Choroid plexus epithelial cell (primary cell): ENCODE data around the gene PPAT.
A peak's percentile ranks its signal among the peaks of the same experiment; 100 is the strongest.

Source experiments
- DNase-seq: peaks from one replicate; pipeline ENCODE4 v3.0.0-alpha.2; 2010; ENCODE audit warnings: low read depth
- H3K4me3 ChIP-seq: 2 replicates; pipeline ENCODE4 v1.5.1; 2011; ENCODE audit warnings: low read depth, mild to moderate bottlenecking, control low read depth, low read length, moderate library complexity
- CTCF ChIP-seq: conservative IDR thresholded peaks from 2 replicates; pipeline ENCODE4 v1.5.1; 2011; ENCODE audit warnings: low read depth, mild to moderate bottlenecking, control low read depth, inconsistent platforms, low read length, moderate library complexity

The PPAT gene

DNA sequence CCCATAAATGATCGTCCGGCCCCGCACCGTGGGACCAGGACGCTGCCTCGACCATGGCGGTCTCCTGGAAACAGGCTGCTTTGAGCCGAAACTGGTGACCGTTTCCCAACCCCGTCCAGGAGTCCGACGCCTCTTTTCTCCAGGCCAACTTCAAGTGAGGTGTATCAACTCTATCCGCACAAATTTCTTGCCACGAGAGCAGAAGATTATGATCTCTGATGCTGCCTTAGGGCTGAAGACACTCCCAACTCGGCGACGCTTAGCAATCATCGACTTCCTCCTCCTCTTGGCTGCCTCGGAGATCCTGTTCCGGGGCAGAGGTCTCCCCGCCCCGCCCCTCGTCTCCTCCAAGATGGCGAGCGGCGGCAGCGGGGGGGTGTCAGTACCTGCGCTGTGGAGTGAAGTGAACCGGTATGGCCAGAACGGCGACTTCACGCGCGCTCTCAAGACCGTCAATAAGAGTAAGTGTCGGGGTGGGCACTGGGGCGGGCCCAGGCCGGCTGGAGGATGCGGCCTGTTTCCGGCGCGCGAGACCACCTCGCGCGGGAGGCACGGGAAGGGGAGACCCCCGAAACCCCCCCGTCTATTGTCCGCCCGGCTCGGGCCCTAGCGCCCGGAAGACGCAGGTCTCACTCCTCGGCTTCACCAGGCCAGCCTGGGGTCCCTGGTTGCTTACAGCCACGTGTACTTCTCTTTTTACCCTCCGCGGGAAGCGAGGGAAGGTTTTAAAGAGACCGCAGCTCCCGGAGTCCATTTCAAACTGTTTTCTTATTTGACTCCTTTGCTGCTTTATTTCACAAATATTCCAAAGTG, 32.1 kb upstream of the PPAT start, which contains the start of gene SRP72:
Gene SRP72 (plus strand): TSS at position 334 of the 813 bp plus-strand sequence. CDS start 19 bp downstream, at position 353.
- peak; percentile 91 for DNase-seq
- H3K4me3 ChIP-seq = peak within 1 kb of the TSS; percentile 85
- no peak for TF ChIP-seq CTCF

DNA sequence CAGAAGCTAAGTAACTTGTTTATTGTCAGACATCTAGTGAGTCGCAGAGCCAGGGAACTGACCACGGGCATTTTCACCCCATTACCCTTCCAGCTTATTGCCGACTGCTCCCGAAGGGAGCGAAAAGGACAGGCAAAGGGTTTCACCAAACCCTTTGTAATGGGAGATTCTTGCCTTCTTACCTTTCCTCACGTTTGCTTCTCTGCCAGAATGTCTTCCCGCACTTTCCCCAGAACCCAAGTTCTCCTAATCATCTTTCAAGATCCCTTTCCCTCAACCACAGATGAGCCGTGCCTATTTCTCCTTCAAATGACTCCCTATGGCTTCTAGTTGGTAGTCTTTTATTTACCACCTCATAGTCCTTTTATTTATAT, 31.5 kb upstream of the PPAT start:
- no peak for DNase-seq
- TF ChIP-seq CTCF = no peak
- H3K4me3 ChIP-seq = peak overlapping the region; percentile 85

DNA sequence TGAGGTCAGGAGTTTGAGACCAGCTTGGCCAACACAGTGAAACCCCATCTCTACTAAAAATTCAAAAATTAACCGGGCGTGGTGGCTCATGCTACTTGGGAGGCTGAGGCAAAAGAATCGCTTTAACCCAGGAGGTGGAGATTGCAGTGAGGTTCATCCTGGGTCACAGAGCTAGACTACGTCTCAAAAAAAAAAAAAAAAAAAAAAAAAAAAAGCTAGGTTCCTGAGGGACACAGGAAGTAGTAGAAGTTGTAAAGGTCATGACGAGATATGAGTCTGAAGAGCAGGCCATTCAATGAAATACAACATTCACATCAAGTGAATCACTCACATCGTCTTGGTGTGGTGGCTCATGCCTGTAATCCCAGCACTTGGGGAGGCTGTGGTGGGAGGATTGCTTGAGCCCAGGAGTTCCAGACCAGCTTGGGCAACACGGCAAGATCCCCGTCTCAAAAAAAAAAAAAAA, 30.9 kb upstream of the PPAT start:
- DNase-seq = peak; percentile 56
- H3K4me3 ChIP-seq = peak overlapping the region; percentile 85

- peak overlapping the region; percentile 85 for H3K4me3 ChIP-seq
- TF ChIP-seq CTCF = no peak
- peak; percentile 13 for DNase-seq
These were observed 30.3 kb upstream of the PPAT start for GRCh38 chr4:56465599-56466295.

GRCh38 chr4:56464581-56464980, 29.2 kb upstream of the PPAT start:
- no peak for TF ChIP-seq CTCF
- DNase-seq = no peak
- no peak overlapping the region for H3K4me3 ChIP-seq

DNA sequence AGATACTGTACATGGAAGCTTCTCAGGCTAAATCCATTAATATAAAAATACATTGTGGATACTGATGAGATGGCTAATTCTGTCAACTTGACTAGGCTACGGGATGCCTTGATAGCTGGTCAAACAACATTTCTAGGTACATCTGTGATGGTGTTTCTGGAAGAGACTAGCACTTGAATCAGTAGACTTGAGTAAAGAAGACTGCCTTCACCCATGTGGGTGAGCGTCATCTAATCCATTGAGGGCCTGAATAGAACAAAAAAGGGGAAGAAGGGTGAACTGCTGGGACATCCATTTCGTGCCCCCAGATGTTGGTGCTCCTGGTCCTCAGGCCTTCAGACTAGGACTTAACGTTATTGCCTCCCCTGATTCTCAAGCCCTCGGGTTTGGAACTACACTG, 28.3 kb upstream of the PPAT start:
- DNase-seq = no peak
- TF ChIP-seq CTCF = no peak
- H3K4me3 ChIP-seq = no peak overlapping the region

DNA sequence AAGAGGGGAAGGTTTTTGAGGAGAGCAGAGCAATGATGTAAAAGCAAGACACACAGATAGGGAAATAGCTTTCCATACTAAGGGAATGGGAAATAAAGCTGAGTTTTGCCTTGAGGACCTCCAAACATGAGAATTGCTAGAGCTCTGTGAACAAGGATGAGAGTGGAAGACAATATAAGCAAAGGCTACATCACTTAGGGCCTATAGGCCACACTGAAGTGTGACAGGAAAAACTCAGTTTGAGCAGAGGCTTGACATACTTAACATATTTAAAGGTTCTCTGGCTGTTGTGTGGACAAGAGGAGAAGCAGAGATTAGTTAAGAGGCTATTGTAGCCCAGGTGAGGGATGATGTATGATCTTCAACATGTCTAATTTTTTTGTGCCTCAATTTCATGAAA, 26.7 kb upstream of the PPAT start:
- no peak overlapping the region for H3K4me3 ChIP-seq
- TF ChIP-seq CTCF = no peak
- no peak for DNase-seq
